GM10248 (cell line): ENCODE measurements around the gene TXN.

Experiments
- CTCF ChIA-PET: fragments of 300-600 bp; sonication (Branson Sonifier 250); formaldehyde crosslinking; extraction: SDS; loops from one replicate; lab custom pipeline; 2021; ENCODE audit warnings: antibody characterized with exemption; lab: Yijun Ruan, JAX
- POLR2A ChIA-PET: fragments of 350-650 bp; sonication (Branson Sonifier 250); formaldehyde crosslinking; extraction: SDS; loops from one replicate; lab custom pipeline; 2020; ENCODE audit warnings: antibody characterized with exemption; lab: Yijun Ruan, JAX
- DNase-seq: peaks from one replicate; pipeline ENCODE4 v3.0.0; 2012; ENCODE audit errors: extremely low spot score
- TF ChIP-seq, protein P1 (sequence below): IDR thresholded peaks from 2 replicates; pipeline ENCODE4 v1.5.1; 2012; ENCODE audit warnings: mild to moderate bottlenecking, low read depth; ENCODE audit errors: extremely low read depth, missing control alignments, control extremely low read depth

The TXN gene

GRCh38 chr9:110244616-110245015, 11.7 kb downstream of the TXN start:
- TF ChIP-seq, protein P1, sequence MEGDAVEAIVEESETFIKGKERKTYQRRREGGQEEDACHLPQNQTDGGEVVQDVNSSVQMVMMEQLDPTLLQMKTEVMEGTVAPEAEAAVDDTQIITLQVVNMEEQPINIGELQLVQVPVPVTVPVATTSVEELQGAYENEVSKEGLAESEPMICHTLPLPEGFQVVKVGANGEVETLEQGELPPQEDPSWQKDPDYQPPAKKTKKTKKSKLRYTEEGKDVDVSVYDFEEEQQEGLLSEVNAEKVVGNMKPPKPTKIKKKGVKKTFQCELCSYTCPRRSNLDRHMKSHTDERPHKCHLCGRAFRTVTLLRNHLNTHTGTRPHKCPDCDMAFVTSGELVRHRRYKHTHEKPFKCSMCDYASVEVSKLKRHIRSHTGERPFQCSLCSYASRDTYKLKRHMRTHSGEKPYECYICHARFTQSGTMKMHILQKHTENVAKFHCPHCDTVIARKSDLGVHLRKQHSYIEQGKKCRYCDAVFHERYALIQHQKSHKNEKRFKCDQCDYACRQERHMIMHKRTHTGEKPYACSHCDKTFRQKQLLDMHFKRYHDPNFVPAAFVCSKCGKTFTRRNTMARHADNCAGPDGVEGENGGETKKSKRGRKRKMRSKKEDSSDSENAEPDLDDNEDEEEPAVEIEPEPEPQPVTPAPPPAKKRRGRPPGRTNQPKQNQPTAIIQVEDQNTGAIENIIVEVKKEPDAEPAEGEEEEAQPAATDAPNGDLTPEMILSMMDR, result no peak
- DNase-seq, result no peak
- CTCF ChIA-PET, result interaction anchor here (1.4 kb wide), 1 partner anchor 28 kb away, joined by 3 read pairs; no protein-coding TSS in a partner anchor
- POLR2A ChIA-PET, result no interaction called here

DNA sequence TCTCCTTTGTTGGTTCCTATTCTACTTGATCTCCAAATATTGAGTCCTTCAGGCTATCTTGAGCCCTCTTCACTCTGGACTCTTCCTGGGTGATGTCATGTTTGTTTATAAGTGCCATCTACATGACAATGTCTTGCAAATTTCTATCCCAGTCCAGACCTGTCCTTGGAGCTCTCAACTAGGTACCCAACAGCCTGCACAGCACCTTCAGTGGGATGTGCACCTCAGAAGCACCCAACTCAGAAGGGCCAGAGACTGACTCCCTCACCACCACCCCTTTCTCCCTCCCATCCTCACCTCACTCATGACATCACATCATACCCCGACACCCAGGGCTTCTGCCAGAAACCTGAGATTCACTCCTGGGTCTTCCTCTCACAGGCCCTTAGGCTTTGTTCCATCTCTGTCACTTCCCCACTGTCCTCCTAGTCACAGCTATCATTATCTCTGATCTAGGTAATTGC, 14.4 kb downstream of the TXN start:
- ChIA-PET POLR2A (interaction anchor here (2.1 kb wide), 1 partner anchor 15 kb away, joined by 9 read pairs; the partner anchor contains the start of gene TXN), CTCF (interaction anchor here (1.2 to 1.7 kb wide), 2 partner anchors 14 to 78 kb away, joined by 4 read pairs; no protein-coding TSS in a partner anchor)
- TF ChIP-seq, protein P1, result no peak
- DNase-seq, result no peak

DNA sequence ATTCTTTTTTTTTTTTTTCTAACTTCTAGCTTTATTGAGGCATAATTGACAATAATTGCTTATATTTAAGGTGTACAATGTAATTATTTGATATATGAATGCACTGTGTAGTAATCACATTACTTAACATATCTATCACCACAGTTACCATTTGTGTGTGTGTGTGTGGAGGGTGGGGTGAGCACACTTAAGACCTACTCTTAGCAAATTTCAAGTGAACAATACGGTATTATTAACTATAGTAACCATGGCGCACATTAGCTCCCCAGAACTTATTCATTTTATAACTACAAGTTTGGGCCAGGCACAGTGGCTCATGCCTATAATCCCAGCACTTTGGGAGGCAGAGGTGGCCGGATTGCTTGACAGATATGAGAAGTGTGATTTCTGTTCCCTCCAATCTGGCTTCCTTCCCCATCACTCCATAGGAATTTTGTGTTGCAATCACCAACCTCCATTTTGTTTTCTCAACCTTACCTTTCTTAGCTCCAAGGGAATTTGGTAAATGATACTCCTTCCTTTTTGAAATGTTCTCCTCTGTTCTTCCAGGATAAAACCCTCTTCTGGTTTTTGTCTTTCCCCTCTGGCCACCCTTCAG, 14.9 kb downstream of the TXN start:
- TF ChIP-seq, protein P1, result no peak
- CTCF ChIA-PET, result interaction anchor here (1.2 to 1.7 kb wide), 2 partner anchors 13 to 78 kb away, joined by 4 read pairs; no protein-coding TSS in a partner anchor
- no peak for DNase-seq
- POLR2A ChIA-PET, result interaction anchor here (2.1 kb wide), 1 partner anchor 15 kb away, joined by 9 read pairs; the partner anchor contains the start of gene TXN

DNA sequence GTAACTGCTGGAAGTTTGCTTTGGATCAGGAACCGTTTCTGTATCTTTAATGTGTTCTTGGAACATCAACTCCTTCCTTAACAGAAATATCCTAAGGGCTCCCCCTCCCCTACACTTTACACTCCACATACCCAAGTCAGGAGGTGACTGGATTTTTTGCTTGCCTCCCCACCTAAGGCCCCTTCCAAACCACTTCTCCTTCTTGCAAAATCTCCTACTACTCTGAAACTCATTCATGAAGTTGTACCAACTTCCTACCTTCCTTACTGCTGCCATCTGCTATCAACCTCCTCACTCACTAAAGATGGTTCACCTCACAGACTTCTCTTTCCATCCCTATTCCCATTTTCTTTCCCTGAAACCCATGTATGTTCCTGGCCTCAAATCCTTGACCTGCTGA, 16.1 kb downstream of the TXN start:
- TF ChIP-seq, protein P1, result no peak
- ChIA-PET CTCF (no interaction called here), POLR2A (no interaction called here)
- DNase-seq, result no peak

- no peak for DNase-seq
- TF ChIP-seq, protein P1, result no peak
- ChIA-PET POLR2A (interaction anchor here (1.1 kb wide), 1 partner anchor 28 kb away, joined by 3 read pairs; the partner anchor contains the start of gene TXN), CTCF (interaction anchor here (1.5 to 2.0 kb wide), 4 partner anchors 10 to 44 kb away, joined by 4 to 9 read pairs (median 6); no protein-coding TSS in a partner anchor)
These were observed 28.0 kb downstream of the TXN start for GRCh38 chr9:110228321-110228720.

DNA sequence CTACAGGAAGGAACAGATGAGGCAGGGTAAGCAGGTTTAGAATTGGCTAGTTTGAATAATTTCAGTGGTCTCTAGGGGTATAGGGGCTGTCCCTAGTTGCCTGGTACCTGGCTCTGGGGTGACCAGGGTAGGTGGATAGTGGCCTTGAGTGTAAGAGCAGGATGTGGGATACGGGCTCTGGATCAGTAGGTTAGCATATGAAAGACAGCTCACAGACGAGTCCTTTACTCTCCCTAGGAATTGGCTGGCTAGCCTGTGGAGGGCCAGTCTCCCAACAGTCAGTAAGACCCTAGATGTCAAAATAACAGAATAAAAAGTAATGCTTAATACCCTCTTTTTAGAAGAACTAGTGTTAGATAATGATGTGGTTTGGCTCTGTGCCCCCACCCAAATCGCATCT, 31.7 kb downstream of the TXN start:
- CTCF ChIA-PET, result no interaction called here
- POLR2A ChIA-PET, result no interaction called here
- TF ChIP-seq, protein P1, result no peak
- DNase-seq, result no peak
